ENCODE results near the gene FAR2.

- TF ChIP-seq REST (IDR thresholded peaks at IDR 0.05; ENCODE audit: low read depth) (no peak), YY1 (IDR thresholded peaks at IDR 0.05; ENCODE audit: low read depth) (no peak), EP300 (IDR thresholded peaks at IDR 0.05; ENCODE audit: borderline replicate concordance) (no peak), CEBPB (IDR thresholded peaks at IDR 0.05) (no peak), TCF12 (IDR thresholded peaks at IDR 0.05; ENCODE audit: low read depth) (no peak), MAX (IDR thresholded peaks at IDR 0.05) (no peak), TAF1 (IDR thresholded peaks at IDR 0.05; ENCODE audit: low read depth) (no peak), RAD21 (IDR thresholded peaks at IDR 0.05; ENCODE audit: low read depth) (no peak), EGR1 (IDR thresholded peaks at IDR 0.05) (no peak), FOXM1 (IDR thresholded peaks at IDR 0.05; ENCODE audit: borderline replicate concordance, low read depth) (no peak)
Observed at GRCh38 chr12:29223956-29224543, 75.0 kb downstream of the FAR2 start.
